Measurements from ENCODE around the gene SLC41A3.
"Not testable (repeated sequence)": the region's sequence is repeated elsewhere in the genome, so short reads cannot be mapped to it uniquely, and the experiment has no call there.

DNA sequence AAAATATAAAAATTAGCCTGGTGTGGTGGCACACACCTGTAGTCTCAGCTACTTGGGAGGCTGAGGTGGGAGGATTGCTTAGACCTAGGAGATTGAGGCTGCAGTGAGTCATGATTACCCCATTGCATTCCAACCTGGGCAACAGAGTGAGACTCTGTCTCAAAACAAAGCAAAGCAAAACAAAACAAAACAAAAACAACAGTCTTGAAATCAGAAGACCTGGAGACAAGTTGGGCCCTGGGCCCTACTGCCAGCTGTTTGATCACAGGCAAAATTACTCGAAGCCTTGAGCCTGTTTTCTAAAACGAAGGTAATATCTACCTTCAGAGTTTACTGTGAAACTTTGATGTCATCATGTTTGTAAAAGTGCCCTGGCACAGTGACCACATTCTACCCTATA lies 115.8 kb downstream of the SLC41A3 start:
- not testable (repeated sequence) for TF ChIP-seq EZH2 (IDR thresholded peaks at IDR 0.05; ENCODE audit: insufficient read depth, low read length)
- TF ChIP-seq, protein P1, sequence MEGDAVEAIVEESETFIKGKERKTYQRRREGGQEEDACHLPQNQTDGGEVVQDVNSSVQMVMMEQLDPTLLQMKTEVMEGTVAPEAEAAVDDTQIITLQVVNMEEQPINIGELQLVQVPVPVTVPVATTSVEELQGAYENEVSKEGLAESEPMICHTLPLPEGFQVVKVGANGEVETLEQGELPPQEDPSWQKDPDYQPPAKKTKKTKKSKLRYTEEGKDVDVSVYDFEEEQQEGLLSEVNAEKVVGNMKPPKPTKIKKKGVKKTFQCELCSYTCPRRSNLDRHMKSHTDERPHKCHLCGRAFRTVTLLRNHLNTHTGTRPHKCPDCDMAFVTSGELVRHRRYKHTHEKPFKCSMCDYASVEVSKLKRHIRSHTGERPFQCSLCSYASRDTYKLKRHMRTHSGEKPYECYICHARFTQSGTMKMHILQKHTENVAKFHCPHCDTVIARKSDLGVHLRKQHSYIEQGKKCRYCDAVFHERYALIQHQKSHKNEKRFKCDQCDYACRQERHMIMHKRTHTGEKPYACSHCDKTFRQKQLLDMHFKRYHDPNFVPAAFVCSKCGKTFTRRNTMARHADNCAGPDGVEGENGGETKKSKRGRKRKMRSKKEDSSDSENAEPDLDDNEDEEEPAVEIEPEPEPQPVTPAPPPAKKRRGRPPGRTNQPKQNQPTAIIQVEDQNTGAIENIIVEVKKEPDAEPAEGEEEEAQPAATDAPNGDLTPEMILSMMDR (IDR thresholded peaks at IDR 0.05; ENCODE audit: insufficient read depth, low read depth, low read length), result not testable (repeated sequence)
